Activated naive CD8-positive, alpha-beta T cell treated with anti-CD3 and anti-CD28 coated beads, Interleukin-2, amount 10 ng/mL, durations not matched to agents 7 days and 5 days (primary cell): ENCODE measurements around the gene LRRN3. TPM values are rescaled to one million over a fixed set of nuclear protein-coding genes. Genes with fewer than 3 reads are reported as not detected.
A peak's percentile ranks its signal among the peaks of the same experiment; 100 is the strongest.

Experiments used
- ATAC-seq: fragments of 150-1000 bp; cut with Tn5 transposase; one replicate; pipeline ENCODE4 v1.10.0; 2021; ENCODE audit warnings: low read depth, moderate library complexity
- POLR2A ChIA-PET: fragments of 350-600 bp; sonication (Branson Sonifier 250); formaldehyde crosslinking; loops from one replicate; lab custom pipeline; 2021; ENCODE audit warnings: antibody characterized with exemption; lab: Charles Lee
- DNase-seq: peaks from one replicate; pipeline ENCODE4 v3.0.0; 2021
- H3K27ac Mint-ChIP-seq: one replicate; pipeline ENCODE4 v1.8.0; 2022; ENCODE audit warnings: mild to moderate bottlenecking, mixed read lengths
- H3K27me3 Mint-ChIP-seq: one replicate; pipeline ENCODE4 v1.8.0; 2022; ENCODE audit warnings: mild to moderate bottlenecking, moderate library complexity, mixed read lengths
- H3K36me3 Mint-ChIP-seq: one replicate; pipeline ENCODE4 v1.8.0; 2021; ENCODE audit warnings: mild to moderate bottlenecking, mixed read lengths
- H3K4me1 Mint-ChIP-seq: one replicate; pipeline ENCODE4 v1.8.0; 2021; ENCODE audit warnings: mixed read lengths
- H3K4me3 Mint-ChIP-seq: one replicate; pipeline ENCODE4 v1.8.0; 2022; ENCODE audit warnings: mild to moderate bottlenecking, moderate library complexity, mixed read lengths
- H3K9me3 Mint-ChIP-seq: one replicate; pipeline ENCODE4 v1.8.0; 2021; ENCODE audit warnings: mixed read lengths
- total RNA-seq, 2 experiments: library from RNA; stranded (reverse); gene quantifications; one replicate each; pipeline ENCODE4 v1.2.3, GENCODE V29; 2021

Gene LRRN3
- total RNA-seq = 100 to 1,000 TPM; 187 to 193 TPM

DNA sequence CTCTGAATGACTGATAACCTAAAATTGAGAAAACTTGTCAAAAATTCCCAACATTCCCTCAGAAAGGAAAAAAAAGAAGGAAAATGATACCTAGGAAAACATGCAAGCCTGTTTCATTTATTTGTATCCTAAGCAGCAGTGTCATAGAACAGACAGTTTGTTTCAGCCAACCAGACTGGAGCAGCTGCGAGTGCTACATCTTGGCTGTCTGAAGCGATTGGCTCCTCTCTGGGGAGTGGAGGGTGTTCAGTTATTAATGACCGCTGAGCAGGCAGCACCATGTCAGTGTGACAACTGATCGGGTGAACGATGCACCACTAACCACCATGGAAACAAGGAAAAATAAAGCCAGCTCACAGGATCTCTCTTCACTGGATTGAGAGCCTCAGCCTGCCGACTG is at the start of gene LRRN3:
Gene LRRN3, plus strand, starts transcription at position 282 of the 400 bp plus-strand sequence. CDS start 31,646 bp downstream, outside the sequence.
- peaks cover 43% of the 10 kb centered on the region for H3K36me3 Mint-ChIP-seq
- H3K27ac Mint-ChIP-seq = peak within 1 kb of the TSS; percentile 97
- POLR2A ChIA-PET = interaction anchor here (0.9 to 10.0 kb wide), 11 partner anchors 8 to 78 kb away, joined by 3 to 150 read pairs (median 7); no protein-coding TSS in a partner anchor
- no peaks in the 10 kb centered on the region for H3K9me3 Mint-ChIP-seq
- peak within 1 kb of the TSS; percentile 99 for H3K4me3 Mint-ChIP-seq
- peak; percentile 91 for ATAC-seq
- peaks cover 39% of the 10 kb centered on the region for H3K4me1 Mint-ChIP-seq
- no peaks in the 10 kb centered on the region for H3K27me3 Mint-ChIP-seq
- DNase-seq = peak; percentile 71

GRCh38 chr7:111041577-111041976 is 49.4 kb upstream of the LRRN3 start:
- peaks cover 17% of the 10 kb centered on the region for H3K4me1 Mint-ChIP-seq
- H3K4me3 Mint-ChIP-seq = peak overlapping the region; percentile 52
- DNase-seq = no peak
- peak; percentile 76 for ATAC-seq
- H3K9me3 Mint-ChIP-seq = no peaks in the 10 kb centered on the region
- POLR2A ChIA-PET = interaction anchor here (0.6 to 1.0 kb wide), 3 partner anchors 12 to 83 kb away, joined by 3 read pairs; no protein-coding TSS in a partner anchor
- H3K27ac Mint-ChIP-seq = peak overlapping the region; percentile 80
- H3K27me3 Mint-ChIP-seq = no peaks in the 10 kb centered on the region
- H3K36me3 Mint-ChIP-seq = peaks cover 8% of the 10 kb centered on the region

GRCh38 chr7:111042842-111043241 is 48.1 kb upstream of the LRRN3 start:
- POLR2A ChIA-PET = no interaction called here
- Mint-ChIP-seq H3K36me3 (peaks cover 10% of the 10 kb centered on the region), H3K9me3 (no peaks in the 10 kb centered on the region), H3K4me1 (peaks cover 13% of the 10 kb centered on the region), H3K4me3 (no peak overlapping the region), H3K27me3 (no peaks in the 10 kb centered on the region), H3K27ac (no peak overlapping the region)
- ATAC-seq (no peak), DNase-seq (no peak)

- POLR2A ChIA-PET = no interaction called here
- Mint-ChIP-seq H3K9me3 (no peaks in the 10 kb centered on the region), H3K4me1 (peaks cover 9% of the 10 kb centered on the region), H3K27ac (no peak overlapping the region), H3K4me3 (no peak overlapping the region), H3K36me3 (peaks cover 13% of the 10 kb centered on the region), H3K27me3 (no peaks in the 10 kb centered on the region)
- DNase-seq (no peak), ATAC-seq (no peak)
Measured at GRCh38 chr7:111043561-111043960, 47.4 kb upstream of the LRRN3 start.

- no peak overlapping the region for H3K4me3 Mint-ChIP-seq
- H3K27me3 Mint-ChIP-seq = no peaks in the 10 kb centered on the region
- H3K9me3 Mint-ChIP-seq = no peaks in the 10 kb centered on the region
- H3K27ac Mint-ChIP-seq = no peak overlapping the region
- DNase-seq = no peak
- H3K36me3 Mint-ChIP-seq = peaks cover 8% of the 10 kb centered on the region
- peaks cover 11% of the 10 kb centered on the region for H3K4me1 Mint-ChIP-seq
- no peak for ATAC-seq
- POLR2A ChIA-PET = no interaction called here
Measured at GRCh38 chr7:111045449-111045848, 45.5 kb upstream of the LRRN3 start.

DNA sequence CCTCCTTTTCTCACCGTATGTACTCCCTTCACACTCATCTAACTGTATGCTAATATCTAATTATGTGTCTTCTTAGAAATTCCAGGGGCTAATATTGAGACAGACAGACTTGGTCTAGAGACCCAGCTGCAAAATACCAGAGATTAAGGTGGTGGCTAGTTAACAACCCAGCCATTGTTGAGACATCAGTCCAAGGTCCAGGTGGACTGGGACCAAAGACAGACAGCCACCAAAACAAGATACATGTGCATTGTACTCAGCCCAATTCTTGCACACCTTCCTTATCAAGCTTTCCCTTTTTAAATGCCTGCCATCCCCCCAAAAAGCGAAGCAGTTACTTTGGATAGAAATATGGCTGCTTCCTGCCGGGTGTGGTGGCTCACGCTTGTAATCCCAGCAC is 43.3 kb upstream of the LRRN3 start:
- Mint-ChIP-seq H3K36me3 (peaks cover 10% of the 10 kb centered on the region), H3K27me3 (no peaks in the 10 kb centered on the region), H3K27ac (no peak overlapping the region), H3K9me3 (peaks cover 1% of the 10 kb centered on the region), H3K4me1 (peaks cover 16% of the 10 kb centered on the region), H3K4me3 (no peak overlapping the region)
- DNase-seq = no peak
- POLR2A ChIA-PET = interaction anchor here (0.9 kb wide), 1 partner anchor 19 kb away, joined by 3 read pairs; no protein-coding TSS in a partner anchor
- no peak for ATAC-seq

- Mint-ChIP-seq H3K9me3 (peaks cover 1% of the 10 kb centered on the region), H3K36me3 (peaks cover 12% of the 10 kb centered on the region), H3K27me3 (no peaks in the 10 kb centered on the region), H3K27ac (no peak overlapping the region), H3K4me3 (no peak overlapping the region), H3K4me1 (peaks cover 22% of the 10 kb centered on the region)
- DNase-seq (no peak), ATAC-seq (no peak)
- POLR2A ChIA-PET = no interaction called here
Measured at GRCh38 chr7:111049971-111050680, 40.8 kb upstream of the LRRN3 start.

GRCh38 chr7:111050875-111051416 is 40.0 kb upstream of the LRRN3 start:
- Mint-ChIP-seq H3K27me3 (no peaks in the 10 kb centered on the region), H3K27ac (no peak overlapping the region), H3K9me3 (peaks cover 1% of the 10 kb centered on the region), H3K4me1 (peaks cover 25% of the 10 kb centered on the region), H3K4me3 (no peak overlapping the region), H3K36me3 (peaks cover 15% of the 10 kb centered on the region)
- DNase-seq = no peak
- no peak for ATAC-seq
- POLR2A ChIA-PET = no interaction called here

DNA sequence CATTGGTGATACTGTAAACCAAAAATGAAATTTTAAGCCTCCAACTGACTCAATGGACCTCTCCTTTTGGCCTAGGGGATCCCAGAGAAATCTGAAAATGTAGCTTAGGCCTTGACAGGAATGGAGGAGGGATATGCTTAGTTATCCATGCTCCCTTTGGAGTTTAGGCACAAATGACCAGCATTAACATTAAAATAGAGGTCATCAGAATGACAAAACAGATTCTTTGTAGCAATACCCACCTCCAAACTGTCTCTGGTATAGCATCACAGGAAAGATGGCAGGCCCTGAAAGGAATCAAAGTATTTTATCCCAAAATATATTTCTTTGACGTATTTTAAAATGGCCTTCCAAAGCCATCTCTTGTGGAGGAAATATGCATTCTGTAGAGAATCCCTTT is 39.1 kb upstream of the LRRN3 start:
- POLR2A ChIA-PET = no interaction called here
- Mint-ChIP-seq H3K36me3 (peaks cover 15% of the 10 kb centered on the region), H3K4me1 (peaks cover 28% of the 10 kb centered on the region), H3K27me3 (no peaks in the 10 kb centered on the region), H3K9me3 (peaks cover 1% of the 10 kb centered on the region), H3K27ac (no peak overlapping the region), H3K4me3 (no peak overlapping the region)
- ATAC-seq (no peak), DNase-seq (no peak)

- POLR2A ChIA-PET = interaction anchor here (1.5 to 1.7 kb wide), 2 partner anchors 24 to 30 kb away, joined by 3 to 7 read pairs; no protein-coding TSS in a partner anchor
- ATAC-seq (no peak), DNase-seq (no peak)
- no peaks in the 10 kb centered on the region for H3K27me3 Mint-ChIP-seq
- no peak overlapping the region for H3K4me3 Mint-ChIP-seq
- H3K9me3 Mint-ChIP-seq = peaks cover 1% of the 10 kb centered on the region
- H3K36me3 Mint-ChIP-seq = peaks cover 15% of the 10 kb centered on the region
- peaks cover 33% of the 10 kb centered on the region for H3K4me1 Mint-ChIP-seq
- no peak overlapping the region for H3K27ac Mint-ChIP-seq
Measured at GRCh38 chr7:111053035-111053434, 37.9 kb upstream of the LRRN3 start.

DNA sequence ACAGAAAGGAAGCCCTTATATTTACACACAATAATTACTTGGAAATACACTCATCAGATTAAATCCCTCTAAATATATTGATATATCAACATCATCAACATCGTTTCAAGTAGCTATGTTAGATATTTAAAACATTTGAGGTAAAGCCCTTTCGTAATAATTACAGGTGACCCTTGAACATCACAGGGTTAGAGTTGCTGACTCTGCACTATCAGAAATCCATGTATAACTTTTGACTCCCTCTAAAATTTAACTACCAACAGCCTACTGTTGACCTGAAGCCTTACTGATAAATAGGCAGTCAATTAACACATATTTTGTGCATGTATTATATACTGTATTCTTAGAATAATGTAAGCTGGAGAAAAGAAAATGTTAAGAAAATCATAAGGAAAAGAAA is 34.6 kb upstream of the LRRN3 start:
- Mint-ChIP-seq H3K36me3 (peaks cover 15% of the 10 kb centered on the region), H3K27ac (no peak overlapping the region), H3K27me3 (no peaks in the 10 kb centered on the region), H3K4me3 (no peak overlapping the region), H3K9me3 (peaks cover 2% of the 10 kb centered on the region), H3K4me1 (peaks cover 27% of the 10 kb centered on the region)
- POLR2A ChIA-PET = no interaction called here
- DNase-seq (no peak), ATAC-seq (no peak)

DNA sequence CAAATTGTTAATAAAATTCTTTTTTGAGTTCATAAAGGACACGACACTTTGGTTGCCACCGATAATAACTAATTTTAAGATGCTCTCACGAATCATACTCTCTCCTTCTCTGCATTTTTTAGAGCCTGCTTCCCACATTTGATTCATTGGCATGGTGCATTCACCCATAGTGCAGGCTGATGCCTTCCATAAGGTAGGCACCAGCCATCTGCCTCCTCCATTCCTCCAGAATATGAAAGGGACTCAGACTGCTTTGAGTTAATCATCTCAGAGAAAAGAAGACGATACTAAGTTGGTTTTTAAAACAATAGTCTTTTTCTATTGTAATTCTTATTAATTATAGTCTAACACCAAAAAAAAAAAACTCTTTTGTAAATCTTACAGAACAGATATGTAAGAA is 33.9 kb upstream of the LRRN3 start:
- no peak overlapping the region for H3K4me3 Mint-ChIP-seq
- no peaks in the 10 kb centered on the region for H3K27me3 Mint-ChIP-seq
- peaks cover 7% of the 10 kb centered on the region for H3K9me3 Mint-ChIP-seq
- no peak overlapping the region for H3K27ac Mint-ChIP-seq
- ATAC-seq (no peak), DNase-seq (no peak)
- peaks cover 25% of the 10 kb centered on the region for H3K4me1 Mint-ChIP-seq
- peaks cover 22% of the 10 kb centered on the region for H3K36me3 Mint-ChIP-seq
- POLR2A ChIA-PET = no interaction called here

DNA sequence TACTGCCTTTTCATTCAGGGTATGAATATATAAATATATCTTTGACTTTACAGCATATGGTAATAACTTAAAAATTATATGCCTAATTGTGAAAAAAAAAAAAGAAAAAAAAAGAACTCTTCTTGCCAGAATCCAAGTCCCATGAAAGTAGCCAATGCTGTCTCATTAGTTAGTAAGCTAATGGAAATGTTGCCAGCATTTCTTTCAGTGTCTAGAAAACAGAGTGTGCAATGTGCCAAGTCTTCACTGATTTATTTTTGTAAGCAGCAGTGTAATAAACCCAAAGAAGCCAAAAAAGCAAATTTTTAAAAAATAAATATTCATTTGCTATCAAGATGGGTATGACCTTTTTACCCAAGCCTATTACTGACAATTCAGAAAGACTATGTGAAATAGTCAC is 31.1 kb upstream of the LRRN3 start:
- POLR2A ChIA-PET = interaction anchor here (1.2 to 1.8 kb wide), 2 partner anchors 16 to 31 kb away, joined by 4 to 5 read pairs; partner anchors contain the start of gene LRRN3
- Mint-ChIP-seq H3K27me3 (no peaks in the 10 kb centered on the region), H3K4me1 (peaks cover 13% of the 10 kb centered on the region), H3K27ac (no peak overlapping the region), H3K36me3 (peaks cover 40% of the 10 kb centered on the region), H3K4me3 (no peak overlapping the region), H3K9me3 (peaks cover 20% of the 10 kb centered on the region)
- ATAC-seq = no peak
- no peak for DNase-seq

- peaks cover 26% of the 10 kb centered on the region for H3K9me3 Mint-ChIP-seq
- H3K27me3 Mint-ChIP-seq = no peaks in the 10 kb centered on the region
- H3K4me3 Mint-ChIP-seq = no peak overlapping the region
- ATAC-seq (no peak), DNase-seq (no peak)
- POLR2A ChIA-PET = no interaction called here
- no peak overlapping the region for H3K27ac Mint-ChIP-seq
- H3K36me3 Mint-ChIP-seq = peaks cover 57% of the 10 kb centered on the region
- peaks cover 8% of the 10 kb centered on the region for H3K4me1 Mint-ChIP-seq
Measured at GRCh38 chr7:111063166-111063565, 27.8 kb upstream of the LRRN3 start.
